ENCODE measurements around the gene PCTP. TPM values are rescaled to one million over a fixed set of nuclear protein-coding genes. Genes with fewer than 3 reads are reported as not detected.

PCTP gene
- total and polyA plus RNA-seq, 2 experiments from 2014 or later = 22.7 to 35.4 TPM

DNA sequence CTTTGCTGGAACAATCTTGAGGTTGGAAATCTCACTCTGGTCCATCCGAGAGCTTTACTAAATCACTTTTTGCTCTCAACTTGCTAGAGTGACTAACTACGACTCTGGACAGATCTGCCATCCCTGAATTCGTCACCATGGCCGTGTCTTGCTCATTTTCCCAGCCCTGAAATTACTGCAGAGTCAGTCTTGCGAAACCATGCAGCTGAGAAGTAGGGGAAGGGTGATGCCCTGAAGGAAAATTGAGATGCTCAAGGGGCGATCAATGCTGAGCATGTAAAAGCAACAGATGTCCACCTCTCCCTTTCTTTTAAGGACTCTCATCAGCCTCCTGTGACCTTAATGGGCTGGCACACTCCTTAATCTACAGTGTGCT is 18.8 kb downstream of the PCTP start:
- no peaks in the 10 kb centered on the region for H3K9me3 ChIP-seq (ENCODE audit: low read depth)
- no peak overlapping the region for H3K4me2 ChIP-seq
- no peak overlapping the region for H2AFZ ChIP-seq
- peaks cover 5% of the 10 kb centered on the region for H3K4me1 ChIP-seq (ENCODE audit: insufficient read depth)
- H3K27me3 ChIP-seq = no peaks in the 10 kb centered on the region
- H3K4me3 ChIP-seq = no peak overlapping the region
- no peaks in the 10 kb centered on the region for H4K20me1 ChIP-seq (ENCODE audit: insufficient read depth, poor library complexity, severe bottlenecking)
- no peak overlapping the region for H3K27ac ChIP-seq
- H3K9me2 ChIP-seq (replicated peaks; ENCODE audit: insufficient read depth) = no peaks in the 10 kb centered on the region
- no peak for TF ChIP-seq CTCF (IDR thresholded peaks at IDR 0.05; ENCODE audit: poor library complexity)
- TF ChIP-seq EZH2 (IDR thresholded peaks at IDR 0.05; ENCODE audit: borderline replicate concordance) = no peak
- no peak for TF ChIP-seq EZH2phosphoT487 (IDR thresholded peaks at IDR 0.05; ENCODE audit: low read depth, severe bottlenecking, unreplicated experiment)
- DNase-seq (ENCODE audit: low spot score) = peak; percentile 21
- H3K36me3 ChIP-seq (replicated peaks; ENCODE audit: insufficient read depth, low read depth) = no peaks in the 10 kb centered on the region
- peaks cover 8% of the 10 kb centered on the region for H3K79me2 ChIP-seq
- WGBS (ENCODE audit: low lambda C conversion rate, missing lambda C conversion rate) = 79% methylated on average over 6 of the region's 6 CpGs

DNA sequence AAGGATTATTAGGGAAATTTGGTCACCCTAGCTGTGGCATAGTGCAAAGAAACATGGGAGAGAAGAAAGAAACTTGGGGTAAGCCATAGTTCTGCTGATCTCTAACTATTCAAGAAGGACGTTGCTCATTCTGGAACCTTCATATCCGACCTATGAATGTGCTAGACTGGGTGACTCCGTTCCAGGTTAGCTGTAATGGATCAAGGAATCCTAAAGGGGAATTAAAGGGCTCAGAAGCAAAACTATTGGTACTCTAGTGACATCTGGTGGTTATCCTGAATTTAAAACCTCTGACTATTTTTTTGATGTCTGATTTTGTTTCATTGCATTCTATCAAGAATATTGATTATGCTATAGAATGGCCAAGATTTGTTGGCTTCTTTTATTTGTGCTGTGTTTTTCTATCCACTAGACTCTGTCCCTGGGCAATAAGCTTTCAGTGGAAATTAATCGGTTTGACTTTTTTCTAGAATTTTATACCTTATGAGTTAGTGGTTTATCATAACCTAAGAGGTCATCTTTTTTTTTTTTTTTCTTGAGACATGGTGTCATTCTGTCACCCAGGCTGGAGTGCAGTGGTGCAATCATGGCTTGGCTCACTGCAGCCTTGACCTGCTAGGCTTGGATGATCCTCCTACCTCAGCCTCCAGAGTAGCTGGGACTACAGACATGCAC is 19.5 kb downstream of the PCTP start:
- TF ChIP-seq EZH2 (IDR thresholded peaks at IDR 0.05; ENCODE audit: borderline replicate concordance) (no peak), EZH2phosphoT487 (IDR thresholded peaks at IDR 0.05; ENCODE audit: low read depth, severe bottlenecking, unreplicated experiment) (no peak), CTCF (IDR thresholded peaks at IDR 0.05; ENCODE audit: poor library complexity) (peak; percentile 65)
- Histone ChIP-seq H2AFZ (no peak overlapping the region), H3K4me2 (no peak overlapping the region), H3K36me3 (replicated peaks; ENCODE audit: insufficient read depth, low read depth) (no peaks in the 10 kb centered on the region), H3K27me3 (no peaks in the 10 kb centered on the region), H4K20me1 (ENCODE audit: insufficient read depth, poor library complexity, severe bottlenecking) (no peaks in the 10 kb centered on the region), H3K4me1 (ENCODE audit: insufficient read depth) (peaks cover 5% of the 10 kb centered on the region), H3K4me3 (no peak overlapping the region), H3K79me2 (peaks cover 7% of the 10 kb centered on the region), H3K9me3 (ENCODE audit: low read depth) (no peaks in the 10 kb centered on the region), H3K27ac (no peak overlapping the region), H3K9me2 (replicated peaks; ENCODE audit: insufficient read depth) (no peaks in the 10 kb centered on the region)
- peak; percentile 60 for DNase-seq (ENCODE audit: low spot score)
- 37% methylated on average over 4 of the region's 4 CpGs for WGBS (ENCODE audit: low lambda C conversion rate, missing lambda C conversion rate)

GRCh38 chr17:55772086-55772485 is 21.2 kb downstream of the PCTP start:
- Histone ChIP-seq H3K4me3 (no peak overlapping the region), H3K36me3 (replicated peaks; ENCODE audit: insufficient read depth, low read depth) (no peaks in the 10 kb centered on the region), H3K4me2 (no peak overlapping the region), H4K20me1 (ENCODE audit: insufficient read depth, poor library complexity, severe bottlenecking) (no peaks in the 10 kb centered on the region), H3K9me3 (ENCODE audit: low read depth) (no peaks in the 10 kb centered on the region), H3K27me3 (no peaks in the 10 kb centered on the region), H3K4me1 (ENCODE audit: insufficient read depth) (peaks cover 5% of the 10 kb centered on the region), H3K27ac (no peak overlapping the region), H3K79me2 (no peaks in the 10 kb centered on the region), H3K9me2 (replicated peaks; ENCODE audit: insufficient read depth) (no peaks in the 10 kb centered on the region), H2AFZ (no peak overlapping the region)
- no peak for DNase-seq (ENCODE audit: low spot score)
- 95% methylated on average over 7 of the region's 7 CpGs for WGBS (ENCODE audit: low lambda C conversion rate, missing lambda C conversion rate)
- TF ChIP-seq EZH2 (IDR thresholded peaks at IDR 0.05; ENCODE audit: borderline replicate concordance) (no peak), CTCF (IDR thresholded peaks at IDR 0.05; ENCODE audit: poor library complexity) (no peak), EZH2phosphoT487 (IDR thresholded peaks at IDR 0.05; ENCODE audit: low read depth, severe bottlenecking, unreplicated experiment) (no peak)
